Measurements from ENCODE around the gene KLK1. TPM values are rescaled to one million over a fixed set of nuclear protein-coding genes. Genes with fewer than 3 reads are reported as not detected.

KLK1 gene
- total RNA-seq: not detected in 2 replicates

DNA sequence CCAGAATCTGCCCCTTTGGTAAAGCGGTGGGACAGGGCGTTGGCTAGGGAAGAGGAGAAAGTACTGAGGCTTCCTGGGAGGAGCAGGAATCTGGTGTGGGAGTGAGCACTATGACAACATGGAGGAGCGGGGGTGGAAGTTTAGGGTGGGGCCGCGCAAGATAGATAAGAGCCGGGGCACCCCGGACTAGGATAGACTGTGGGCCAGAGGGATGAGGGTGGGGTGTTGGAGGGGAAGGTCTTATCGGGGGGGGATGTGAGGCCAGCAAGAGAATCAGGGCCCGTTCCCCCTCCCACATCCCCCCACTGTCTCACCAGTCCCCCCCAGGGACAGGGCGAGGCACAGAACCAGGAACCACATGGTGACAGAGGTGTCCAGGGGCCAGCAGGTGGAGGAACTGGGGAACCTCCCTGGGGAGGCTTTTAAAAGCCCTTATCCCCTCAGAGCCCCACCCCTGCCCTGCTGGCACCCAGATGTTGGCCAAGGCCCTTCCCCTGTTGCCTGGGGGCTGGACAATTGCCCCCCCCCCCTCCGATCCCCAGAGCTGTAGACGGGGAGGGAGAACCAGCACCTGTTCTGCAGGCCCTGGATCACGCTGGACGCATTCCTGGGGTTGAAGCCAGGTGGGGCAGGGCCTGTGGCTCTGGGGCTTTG, at the start of gene KLK1:
TSS of gene KLK1 (minus strand) at position 399 of the 654 bp plus-strand sequence. CDS start at position 360, 39 bp downstream.

DNA sequence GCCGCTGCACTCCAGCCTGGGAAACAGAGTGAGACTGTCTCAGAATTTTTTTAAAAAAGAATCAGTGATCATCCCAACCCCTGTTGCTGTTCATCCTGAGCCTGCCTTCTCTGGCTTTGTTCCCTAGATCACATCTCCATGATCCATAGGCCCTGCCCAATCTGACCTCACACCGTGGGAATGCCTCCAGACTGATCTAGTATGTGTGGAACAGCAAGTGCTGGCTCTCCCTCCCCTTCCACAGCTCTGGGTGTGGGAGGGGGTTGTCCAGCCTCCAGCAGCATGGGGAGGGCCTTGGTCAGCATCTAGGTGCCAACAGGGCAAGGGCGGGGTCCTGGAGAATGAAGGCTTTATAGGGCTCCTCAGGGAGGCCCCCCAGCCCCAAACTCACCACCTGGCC, 49.5 kb upstream of the KLK1 start, which contains the start of gene KLK2:
TSS of gene KLK2 (plus strand) at position 384 of the 400 bp plus-strand sequence. CDS start 35 bp downstream, outside the sequence.

DNA sequence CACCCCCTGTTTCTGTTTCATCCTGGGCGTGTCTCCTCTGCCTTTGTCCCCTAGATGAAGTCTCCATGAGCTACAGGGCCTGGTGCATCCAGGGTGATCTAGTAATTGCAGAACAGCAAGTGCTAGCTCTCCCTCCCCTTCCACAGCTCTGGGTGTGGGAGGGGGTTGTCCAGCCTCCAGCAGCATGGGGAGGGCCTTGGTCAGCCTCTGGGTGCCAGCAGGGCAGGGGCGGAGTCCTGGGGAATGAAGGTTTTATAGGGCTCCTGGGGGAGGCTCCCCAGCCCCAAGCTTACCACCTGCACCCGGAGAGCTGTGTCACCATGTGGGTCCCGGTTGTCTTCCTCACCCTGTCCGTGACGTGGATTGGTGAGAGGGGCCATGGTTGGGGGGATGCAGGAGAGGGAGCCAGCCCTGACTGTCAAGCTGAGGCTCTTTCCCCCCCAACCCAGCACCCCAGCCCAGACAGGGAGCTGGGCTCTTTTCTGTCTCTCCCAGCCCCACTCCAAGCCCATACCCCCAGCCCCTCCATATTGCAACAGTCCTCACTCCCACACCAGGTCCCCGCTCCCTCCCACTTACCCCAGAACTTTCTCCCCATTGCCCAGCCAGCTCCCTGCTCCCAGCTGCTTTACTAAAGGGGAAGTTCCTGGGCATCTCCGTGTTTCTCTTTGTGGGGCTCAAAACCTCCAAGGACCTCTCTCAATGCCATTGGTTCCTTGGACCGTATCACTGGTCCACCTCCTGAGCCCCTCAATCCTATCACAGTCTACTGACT, 31.2 kb upstream of the KLK1 start, which contains the start of gene KLK3:
TSS of gene KLK3 (plus strand) at position 280 of the 775 bp plus-strand sequence. CDS start at position 321, 41 bp downstream.

DNA sequence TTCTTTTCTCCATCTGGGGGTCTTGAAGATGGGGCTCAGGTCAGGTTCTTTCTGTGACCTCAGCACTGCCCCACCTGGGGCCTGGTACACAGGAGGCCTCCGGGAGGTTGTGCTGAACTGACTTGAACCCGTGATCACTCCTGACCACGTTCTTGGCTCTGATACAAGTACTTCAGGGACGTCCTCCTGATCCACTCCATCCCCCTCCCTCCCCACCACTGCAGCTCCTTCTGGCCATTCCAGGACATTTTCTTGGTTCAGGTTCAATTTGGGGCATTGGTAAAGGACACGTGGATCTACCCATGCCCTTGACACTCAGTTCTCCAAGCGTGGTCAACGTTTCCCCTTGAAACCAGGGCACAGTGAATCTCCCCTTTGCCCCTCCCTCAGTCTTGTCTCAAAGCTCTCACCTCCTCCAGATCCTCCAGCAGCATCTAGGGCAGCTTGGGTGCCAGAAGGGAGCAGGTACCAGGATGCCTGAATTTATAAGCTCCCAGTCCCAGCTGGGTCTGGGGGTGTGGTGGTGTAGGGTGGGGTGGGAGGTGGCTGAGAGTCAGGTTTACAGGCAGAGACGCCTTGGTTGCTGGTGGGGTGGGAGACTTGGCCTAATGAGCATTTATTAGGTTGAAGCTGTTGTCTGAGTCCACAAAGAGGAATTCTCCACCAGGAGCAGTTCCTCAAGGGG, 9.7 kb upstream of the KLK1 start, which contains the start of gene KLK15:
TSS of gene KLK15 (minus strand) at position 458 of the 685 bp plus-strand sequence. CDS start 2,082 bp downstream, outside the sequence.

DNA sequence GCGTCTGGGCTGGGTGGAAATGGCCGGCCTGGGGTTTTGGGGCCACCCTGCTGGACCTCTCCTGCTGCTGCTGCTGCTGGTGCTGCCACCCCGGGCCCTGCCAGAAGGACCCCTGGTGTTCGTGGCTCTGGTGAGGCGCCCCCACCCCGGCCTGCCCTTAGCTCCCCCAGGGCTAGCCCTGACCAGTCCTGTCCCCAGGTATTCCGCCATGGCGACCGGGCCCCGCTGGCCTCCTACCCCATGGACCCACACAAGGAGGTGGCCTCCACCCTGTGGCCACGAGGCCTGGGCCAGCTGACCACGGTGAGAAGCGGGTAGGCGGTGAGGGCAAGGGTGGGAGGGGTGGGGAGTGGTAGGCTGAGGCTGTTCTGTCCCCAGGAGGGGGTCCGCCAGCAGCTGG, 33.2 kb downstream of the KLK1 start, which contains the start of gene ACP4:
TSS of gene ACP4 (plus strand) at position 20 of the 400 bp plus-strand sequence. CDS start at position 20, 0 bp downstream.

DNA sequence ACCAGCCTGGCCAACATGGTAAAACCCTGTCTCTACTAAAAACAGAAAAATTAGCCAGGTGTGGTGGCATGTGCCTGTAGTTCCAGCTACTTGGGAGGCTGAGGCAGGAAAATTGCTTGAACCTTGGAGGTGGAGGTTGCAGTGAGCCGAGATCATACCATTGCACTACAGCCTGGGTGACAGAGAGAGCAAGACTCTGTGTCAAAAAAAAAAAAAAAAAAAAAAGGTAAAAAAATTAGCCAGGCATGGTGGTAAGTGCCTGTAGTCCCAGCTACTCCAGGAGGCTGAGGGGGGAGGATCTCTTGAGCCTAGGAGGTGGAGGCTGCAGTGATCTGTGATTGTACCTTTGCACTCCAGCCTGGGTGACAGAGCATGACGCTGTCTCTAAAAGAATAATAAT, 53.4 kb downstream of the KLK1 start, which contains the start of gene GPR32:
TSS of gene GPR32 (plus strand) at position 301 of the 400 bp plus-strand sequence. CDS start 137 bp downstream, outside the sequence.

Other genes with a start within 250 kb of the KLK1 start
- gene SYT3, start 183.9 kb downstream of the KLK1 start, total RNA-seq: under 0.01 and 0.85 TPM in 2 replicates
- not detected in 2 replicates for gene C19orf81, start 174.3 kb downstream of the KLK1 start, total RNA-seq
- gene SHANK1, start 104.0 kb downstream of the KLK1 start, total RNA-seq: 2.9 and 7.6 TPM in 2 replicates
- gene CLEC11A, start 100.4 kb downstream of the KLK1 start, total RNA-seq: 40.8 and 87.7 TPM in 2 replicates
- not detected in 2 replicates for gene GPR32, start 53.3 kb downstream of the KLK1 start, total RNA-seq
- gene ACP4, start 33.4 kb downstream of the KLK1 start, total RNA-seq: not detected in 2 replicates
- not detected in 2 replicates for gene KLK15, start 9.8 kb upstream of the KLK1 start, total RNA-seq
- gene KLK3, start 31.1 kb upstream of the KLK1 start, total RNA-seq: not detected in 2 replicates
- not detected in 2 replicates for gene KLK2, start 49.7 kb upstream of the KLK1 start, total RNA-seq
- not detected in 2 replicates for gene KLK4, start 87.6 kb upstream of the KLK1 start, total RNA-seq
- under 0.01 TPM in 1 of 2 replicates, not detected in the other for gene KLK5, start 129.3 kb upstream of the KLK1 start, total RNA-seq
- gene KLK6, start 145.8 kb upstream of the KLK1 start, total RNA-seq: not detected in 2 replicates
- not detected in 2 replicates for gene KLK7, start 160.1 kb upstream of the KLK1 start, total RNA-seq
- gene KLK8, start 177.8 kb upstream of the KLK1 start, total RNA-seq: not detected in 2 replicates
- not detected in 2 replicates for gene KLK10, start 195.9 kb upstream of the KLK1 start, total RNA-seq
- not detected in 2 replicates for gene KLK11, start 202.8 kb upstream of the KLK1 start, total RNA-seq
- not detected in 2 replicates for gene KLK12, start 211.2 kb upstream of the KLK1 start, total RNA-seq
- gene KLK13, start 241.3 kb upstream of the KLK1 start, total RNA-seq: not detected in 2 replicates